Thyroid gland (tissue), 4 donors: ENCODE measurements around the gene POPDC2.

Experiments
- POLR2A ChIP-seq, 2 donors: fragments of 450-650 bp; IDR thresholded peaks; one replicate each; pipeline ENCODE4 v1.6.1; 2017; ENCODE audit warnings: antibody characterized with exemption in 2 of 2, mild to moderate bottlenecking in 2 of 2, moderate library complexity in 1 of 2
- TF ChIP-seq, protein P1 (sequence below), 6 experiments: fragments of 200-600 bp in 3 of 6; fragments of 450-650 bp in 3 of 6; sonication (generic) in 3 of 6; IDR thresholded peaks; one replicate each; pipeline ENCODE4 v1.5.1; 2016 to 2019; ENCODE audit warnings: antibody characterized with exemption in 6 of 6, mild to moderate bottlenecking in 2 of 6, inconsistent platforms in 1 of 6, moderate library complexity in 1 of 6

DNA sequence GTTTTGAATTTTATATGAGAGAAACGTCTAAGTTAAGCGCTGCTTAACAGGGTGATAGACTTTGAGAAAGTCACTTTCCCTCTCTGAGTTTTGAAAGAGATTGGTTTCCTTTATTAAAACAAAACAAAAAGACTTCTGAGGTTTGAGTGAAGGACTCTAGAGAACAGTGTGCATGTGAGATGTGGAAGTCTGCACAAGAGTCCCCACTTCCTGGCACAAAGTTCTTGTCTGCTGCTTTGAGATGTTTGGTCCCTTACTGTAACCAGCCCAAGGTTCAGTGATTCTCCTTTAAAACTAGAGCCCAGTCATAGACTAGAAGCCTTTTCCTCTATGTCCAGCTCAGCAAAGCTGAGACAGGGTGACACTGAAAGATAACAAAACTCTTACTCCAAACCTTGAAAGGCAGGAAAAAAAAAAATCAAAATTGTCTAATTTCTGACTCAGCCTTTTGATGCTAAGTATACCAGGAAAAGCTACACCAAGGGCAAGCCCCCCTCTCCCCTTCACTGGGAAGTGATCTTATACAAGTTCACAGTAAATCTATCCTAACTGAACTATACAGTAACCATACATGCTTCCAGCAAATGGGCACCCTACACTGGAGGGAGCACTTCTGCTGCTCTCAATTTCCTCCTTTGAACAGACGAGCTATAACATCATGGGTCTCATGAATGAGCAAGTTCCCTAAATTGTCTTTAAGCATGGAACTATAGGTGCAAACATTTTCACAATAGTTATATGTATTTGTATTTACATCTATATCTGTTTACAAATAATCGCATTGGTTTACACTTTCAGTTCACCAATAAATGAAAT is 2.3 kb downstream of the POPDC2 start:
- TF ChIP-seq, protein P1, sequence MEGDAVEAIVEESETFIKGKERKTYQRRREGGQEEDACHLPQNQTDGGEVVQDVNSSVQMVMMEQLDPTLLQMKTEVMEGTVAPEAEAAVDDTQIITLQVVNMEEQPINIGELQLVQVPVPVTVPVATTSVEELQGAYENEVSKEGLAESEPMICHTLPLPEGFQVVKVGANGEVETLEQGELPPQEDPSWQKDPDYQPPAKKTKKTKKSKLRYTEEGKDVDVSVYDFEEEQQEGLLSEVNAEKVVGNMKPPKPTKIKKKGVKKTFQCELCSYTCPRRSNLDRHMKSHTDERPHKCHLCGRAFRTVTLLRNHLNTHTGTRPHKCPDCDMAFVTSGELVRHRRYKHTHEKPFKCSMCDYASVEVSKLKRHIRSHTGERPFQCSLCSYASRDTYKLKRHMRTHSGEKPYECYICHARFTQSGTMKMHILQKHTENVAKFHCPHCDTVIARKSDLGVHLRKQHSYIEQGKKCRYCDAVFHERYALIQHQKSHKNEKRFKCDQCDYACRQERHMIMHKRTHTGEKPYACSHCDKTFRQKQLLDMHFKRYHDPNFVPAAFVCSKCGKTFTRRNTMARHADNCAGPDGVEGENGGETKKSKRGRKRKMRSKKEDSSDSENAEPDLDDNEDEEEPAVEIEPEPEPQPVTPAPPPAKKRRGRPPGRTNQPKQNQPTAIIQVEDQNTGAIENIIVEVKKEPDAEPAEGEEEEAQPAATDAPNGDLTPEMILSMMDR (IDR thresholded peaks at IDR 0.05), result no peak
- no peak for TF ChIP-seq POLR2A (IDR thresholded peaks at IDR 0.05)
